CD14-positive monocyte (primary cell): Measurements from ENCODE around the gene RNF40. TPM values are rescaled to one million over a fixed set of nuclear protein-coding genes. Genes with fewer than 3 reads are reported as not detected.

Experiments
- DNase-seq, 3 donors: peaks; one replicate each; pipeline ENCODE4 v3.0.0-alpha.2; 2011 to 2022
- H2AFZ ChIP-seq: 2 replicates; pipeline ENCODE4 v1.6.0; 2012; ENCODE audit warnings: mild to moderate bottlenecking, low read depth, low read length, inconsistent platforms; ENCODE audit not compliant: insufficient read depth, poor library complexity, severe bottlenecking
- H3K27ac ChIP-seq, 2 donors: 1 replicate in 1 of 2; 2 replicates in 1 of 2; pipeline ENCODE4 v1.5.1; 2012 to 2013; ENCODE audit warnings: low read length in 2 of 2, control low read depth in 1 of 2, inconsistent platforms in 1 of 2, low read depth in 1 of 2, mild to moderate bottlenecking in 1 of 2
- H3K27me3 ChIP-seq, 2 donors: one replicate each; pipeline versions ENCODE4 v1.6.0 to v1.6.1; 2011 to 2013; ENCODE audit warnings: low read length in 2 of 2; ENCODE audit not compliant: control insufficient read depth in 2 of 2, insufficient read depth in 2 of 2
- H3K36me3 ChIP-seq, 2 donors: replicated peaks in 1 of 2; 1 replicate in 1 of 2; 2 replicates in 1 of 2; pipeline versions ENCODE4 v1.5.1 to v1.6.1; 2012 to 2013; ENCODE audit warnings: low read length in 2 of 2, control low read depth in 1 of 2, inconsistent platforms in 1 of 2, mild to moderate bottlenecking in 1 of 2; ENCODE audit not compliant: insufficient read depth in 2 of 2, control insufficient read depth in 1 of 2
- H3K4me1 ChIP-seq, 2 donors: 1 replicate in 1 of 2; 2 replicates in 1 of 2; pipeline versions ENCODE4 v1.5.1 to v1.6.1; 2012 to 2013; ENCODE audit warnings: low read length in 2 of 2, control low read depth in 1 of 2, inconsistent platforms in 1 of 2, mild to moderate bottlenecking in 1 of 2, moderate library complexity in 1 of 2; ENCODE audit not compliant: insufficient read depth in 2 of 2, control insufficient read depth in 1 of 2
- H3K4me2 ChIP-seq: replicated peaks from 2 replicates; pipeline ENCODE3; 2012; ENCODE audit warnings: low read length, moderate library complexity, mild to moderate bottlenecking; ENCODE audit not compliant: poor library complexity, severe bottlenecking; ENCODE audit errors: extremely low read depth
- H3K4me3 ChIP-seq, 3 experiments: fragments of 200-600 bp in 1 of 3; sonication (generic) in 1 of 3; replicated peaks in 1 of 3; 1 replicate in 2 of 3; 2 replicates in 1 of 3; pipeline ENCODE4 v1.5.1; 2011 to 2013; ENCODE audit warnings: low read length in 3 of 3, mild to moderate bottlenecking in 3 of 3, control low read depth in 2 of 3, low read depth in 2 of 3, inconsistent platforms in 1 of 3, moderate library complexity in 1 of 3
- H3K79me2 ChIP-seq: 2 replicates; pipeline ENCODE4 v1.6.0; 2012; ENCODE audit warnings: mild to moderate bottlenecking, control low read depth, inconsistent platforms, low read length, moderate library complexity; ENCODE audit not compliant: insufficient read depth
- H3K9ac ChIP-seq: 2 replicates; pipeline ENCODE4 v1.6.0; 2017; ENCODE audit warnings: low read length, mild to moderate bottlenecking; ENCODE audit not compliant: insufficient read depth, poor library complexity, severe bottlenecking
- H3K9me3 ChIP-seq, 2 donors: replicated peaks in 1 of 2; 1 replicate in 1 of 2; 2 replicates in 1 of 2; pipeline versions ENCODE4 v1.5.1 to v1.6.1; 2012 to 2013; ENCODE audit warnings: low read length in 2 of 2, control low read depth in 1 of 2; ENCODE audit not compliant: control insufficient read depth in 1 of 2, insufficient read depth in 1 of 2
- H4K20me1 ChIP-seq: 2 replicates; pipeline ENCODE4 v1.6.0; 2012; ENCODE audit warnings: mild to moderate bottlenecking, low read length, control low read depth, moderate library complexity; ENCODE audit not compliant: insufficient read depth
- H3K27ac Mint-ChIP-seq, 7 donors: one replicate each; pipeline ENCODE4 v1.8.0; 2020; ENCODE audit warnings: mild to moderate bottlenecking in 7 of 7, mixed read lengths in 7 of 7, moderate library complexity in 6 of 7, inconsistent platforms in 2 of 7
- H3K27me3 Mint-ChIP-seq, 3 donors: one replicate each; pipeline ENCODE4 v1.8.0; 2021 to 2022; ENCODE audit warnings: low read depth in 3 of 3, mild to moderate bottlenecking in 3 of 3, mixed read lengths in 3 of 3, moderate library complexity in 3 of 3, inconsistent platforms in 1 of 3
- H3K36me3 Mint-ChIP-seq, 2 donors: one replicate each; pipeline ENCODE4 v1.8.0; 2020; ENCODE audit warnings: mixed read lengths in 2 of 2, inconsistent platforms in 1 of 2, mild to moderate bottlenecking in 1 of 2
- H3K4me1 Mint-ChIP-seq: one replicate; pipeline ENCODE4 v1.8.0; 2020; ENCODE audit warnings: mild to moderate bottlenecking, mixed read lengths
- H3K4me3 Mint-ChIP-seq, 2 donors: one replicate each; pipeline ENCODE4 v1.8.0; 2020; ENCODE audit warnings: mild to moderate bottlenecking in 2 of 2, mixed read lengths in 2 of 2, moderate library complexity in 1 of 2
- H3K9me3 Mint-ChIP-seq, 7 donors: one replicate each; pipeline ENCODE4 v1.8.0; 2020 to 2022; ENCODE audit warnings: mixed read lengths in 7 of 7, mild to moderate bottlenecking in 6 of 7, moderate library complexity in 6 of 7, inconsistent platforms in 2 of 7
- CTCF ChIP-seq: fragments of 200-600 bp; IDR thresholded peaks from one replicate; pipeline ENCODE4 v1.8.0; 2022; ENCODE audit warnings: antibody characterized with exemption, mild to moderate bottlenecking
- WGBS: methylation state at CpG from one replicate; pipeline ENCODE4 v1.1.5; 2013; ENCODE audit warnings: missing lambda C conversion rate; ENCODE audit not compliant: insufficient coverage; 5-methylcytosine and 5-hydroxymethylcytosine counted together
- intact Hi-C, 2 donors: fragments of 100-400 bp; cut with micrococcal nuclease; formaldehyde crosslinking; loops; one replicate each; pipeline versions ENCODE4 v1.15.0 to v1.15.1; 2023
- polyA plus RNA-seq, 3 donors: library from polyadenylated mRNA; depleted of rRNA in 1 of 3; unstranded in 2 of 3; stranded (reverse) in 1 of 3; fragments of 300-500 nt in 2 of 3; fragments of >200 nt in 1 of 3; fragmentation: Illumina TruSeq in 2 of 3; gene quantifications; 1 replicate in 2 of 3; 2 replicates in 1 of 3; pipeline ENCODE4 v1.2.3, GENCODE V29; 2012 to 2021

RNF40 gene
- polyA plus RNA-seq, 3 donors, result 14.8 to 53.5 (median 34.9) TPM

- Mint-ChIP-seq H3K4me1 (peaks cover 16% of the 10 kb centered on the region), H3K36me3 (peaks cover 79 to 86% of the 10 kb centered on the region in 2 donors), H3K27ac (peak overlapping the region in 2 of 7 donors; percentile 43 to 50), H3K4me3 (no peak overlapping the region), H3K27me3 (peaks cover 0 to 2% (median 0%) of the 10 kb centered on the region in 3 donors), H3K9me3 (no peaks in the 10 kb centered on the region)
- Histone ChIP-seq H3K4me2 (no peak overlapping the region), H3K9ac (no peak overlapping the region), H3K27me3 (no peaks in the 10 kb centered on the region), H3K9me3 (no peaks in the 10 kb centered on the region), H3K79me2 (peaks cover 43% of the 10 kb centered on the region), H2AFZ (no peak overlapping the region), H3K4me3 (no peak overlapping the region), H3K36me3 (peaks cover 80 to 86% of the 10 kb centered on the region in 2 donors), H3K4me1 (peaks cover 15 to 22% of the 10 kb centered on the region in 2 donors), H3K27ac (no peak overlapping the region), H4K20me1 (peaks cover 21% of the 10 kb centered on the region)
- WGBS, result 96% methylated on average over 29 of the region's 29 CpGs
- DNase-seq, result no peak
- TF ChIP-seq CTCF, result no peak
- intact Hi-C loops, result loop anchor here in 1 of 2 donors (10.0 kb wide), 1 partner anchor 158 kb away; the partner anchor contains the start of gene FBXL19
Measured at GRCh38 chr16:30766206-30766932, 4.2 kb downstream of the RNF40 start.

DNA sequence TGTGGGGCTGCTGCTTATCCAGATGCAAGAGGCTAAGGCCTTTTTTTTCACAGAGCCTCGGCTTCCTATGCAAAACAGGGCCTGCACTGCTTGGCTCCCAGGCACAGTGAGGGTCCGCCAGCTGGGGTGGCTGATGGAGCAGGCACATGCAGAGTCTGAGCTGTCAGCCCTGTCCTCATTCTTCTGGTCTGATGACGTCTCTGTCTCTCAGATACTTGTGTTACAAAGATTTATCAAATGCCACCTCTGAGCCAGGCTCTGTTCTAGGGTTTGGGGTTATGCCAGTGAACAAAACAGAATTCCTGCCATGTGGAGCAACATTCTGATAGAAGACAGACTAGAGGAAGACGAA is 4.8 kb downstream of the RNF40 start:
- TF ChIP-seq CTCF, result no peak
- Histone ChIP-seq H3K4me1 (peaks cover 12 to 16% of the 10 kb centered on the region in 2 donors), H3K4me3 (no peak overlapping the region), H3K79me2 (peaks cover 41% of the 10 kb centered on the region), H3K9ac (no peak overlapping the region), H3K27me3 (no peaks in the 10 kb centered on the region), H4K20me1 (peaks cover 24% of the 10 kb centered on the region), H2AFZ (no peak overlapping the region), H3K4me2 (no peak overlapping the region), H3K36me3 (peaks cover 85 to 91% of the 10 kb centered on the region in 2 donors), H3K27ac (no peak overlapping the region), H3K9me3 (no peaks in the 10 kb centered on the region)
- Mint-ChIP-seq H3K4me3 (no peak overlapping the region), H3K36me3 (peaks cover 84 to 92% of the 10 kb centered on the region in 2 donors), H3K9me3 (no peaks in the 10 kb centered on the region), H3K27me3 (peaks cover 0 to 2% (median 0%) of the 10 kb centered on the region in 3 donors), H3K4me1 (peaks cover 13% of the 10 kb centered on the region), H3K27ac (peak overlapping the region in 1 of 7 donors; percentile 10)
- DNase-seq, result no peak
- WGBS, result 94% methylated on average over 3 of the region's 4 CpGs
- intact Hi-C loops, result loop anchor here in 1 of 2 donors (10.0 kb wide), 1 partner anchor 158 kb away; the partner anchor contains the start of gene FBXL19
